ENCODE results near the gene STKLD1.

GRCh38 chr9:133354766-133355165 is 21.4 kb upstream of the STKLD1 start:
- TF ChIP-seq CTCF (IDR thresholded peaks at IDR 0.05): no peak
- TF ChIP-seq EZH2 (IDR thresholded peaks at IDR 0.05; ENCODE audit: borderline replicate concordance, insufficient read depth, low read depth, low read length, poor library complexity, severe bottlenecking): no peak
